Measurements from ENCODE around the gene MYOM1.

The MYOM1 gene

GRCh38 chr18:3111523-3112240 lies 108.1 kb downstream of the MYOM1 start:
- no peak for DNase-seq

- no peak for DNase-seq
Observed at GRCh38 chr18:3110034-3110752, 109.6 kb downstream of the MYOM1 start.

- no peak for DNase-seq
Observed at GRCh38 chr18:3107740-3108151, 112.0 kb downstream of the MYOM1 start.

GRCh38 chr18:3104190-3105054 lies 115.3 kb downstream of the MYOM1 start:
- no peak for DNase-seq

- no peak for DNase-seq
Observed at GRCh38 chr18:3103576-3103975, 116.2 kb downstream of the MYOM1 start.

- DNase-seq, result no peak
Observed at GRCh38 chr18:3102983-3103382, 116.8 kb downstream of the MYOM1 start.

GRCh38 chr18:3100498-3101132 lies 119.2 kb downstream of the MYOM1 start:
- DNase-seq, result no peak

GRCh38 chr18:3099327-3099726 lies 120.4 kb downstream of the MYOM1 start:
- no peak for DNase-seq

GRCh38 chr18:3097082-3097481 lies 122.7 kb downstream of the MYOM1 start:
- DNase-seq, result no peak

GRCh38 chr18:3095921-3096320 lies 123.8 kb downstream of the MYOM1 start:
- DNase-seq, result no peak

GRCh38 chr18:3094338-3094684 lies 125.5 kb downstream of the MYOM1 start:
- DNase-seq, result no peak

GRCh38 chr18:3093624-3094337 lies 126.0 kb downstream of the MYOM1 start:
- DNase-seq, result no peak

- DNase-seq, result no peak
Observed at GRCh38 chr18:3092727-3093126, 127.0 kb downstream of the MYOM1 start.

GRCh38 chr18:3089579-3089978 lies 130.2 kb downstream of the MYOM1 start:
- no peak for DNase-seq

- no peak for DNase-seq
Observed at GRCh38 chr18:3088449-3088848, 131.3 kb downstream of the MYOM1 start.

- DNase-seq, result no peak
Observed at GRCh38 chr18:3086871-3087270, 132.9 kb downstream of the MYOM1 start.

- DNase-seq, result no peak
Observed at GRCh38 chr18:3085612-3086011, 134.2 kb downstream of the MYOM1 start.

GRCh38 chr18:3084206-3084605 lies 135.6 kb downstream of the MYOM1 start:
- no peak for DNase-seq

GRCh38 chr18:3083766-3084165 lies 136.0 kb downstream of the MYOM1 start:
- DNase-seq, result no peak

GRCh38 chr18:3081584-3081991 lies 138.2 kb downstream of the MYOM1 start:
- no peak for DNase-seq

- no peak for DNase-seq
Observed at GRCh38 chr18:3079653-3080052, 140.1 kb downstream of the MYOM1 start.

GRCh38 chr18:3075491-3075890 lies 144.3 kb downstream of the MYOM1 start:
- DNase-seq, result no peak

GRCh38 chr18:3074087-3074486 lies 145.7 kb downstream of the MYOM1 start:
- DNase-seq, result no peak
